Tibial nerve (tissue), 3 donors: ENCODE results near the gene NFKB1.

Source experiments
- POLR2A ChIP-seq, 2 donors: fragments of 450-650 bp; IDR thresholded peaks; one replicate each; pipeline ENCODE4 v1.6.1; 2017; ENCODE audit warnings: antibody characterized with exemption in 2 of 2, mild to moderate bottlenecking in 2 of 2, moderate library complexity in 2 of 2
- TF ChIP-seq, protein P1 (sequence below), 5 experiments: fragments of 200-600 bp in 3 of 5; fragments of 450-650 bp in 2 of 5; sonication (generic) in 3 of 5; IDR thresholded peaks; one replicate each; pipeline ENCODE4 v1.5.1; 2016 to 2019; ENCODE audit warnings: antibody characterized with exemption in 5 of 5, mild to moderate bottlenecking in 3 of 5, moderate library complexity in 2 of 5

DNA sequence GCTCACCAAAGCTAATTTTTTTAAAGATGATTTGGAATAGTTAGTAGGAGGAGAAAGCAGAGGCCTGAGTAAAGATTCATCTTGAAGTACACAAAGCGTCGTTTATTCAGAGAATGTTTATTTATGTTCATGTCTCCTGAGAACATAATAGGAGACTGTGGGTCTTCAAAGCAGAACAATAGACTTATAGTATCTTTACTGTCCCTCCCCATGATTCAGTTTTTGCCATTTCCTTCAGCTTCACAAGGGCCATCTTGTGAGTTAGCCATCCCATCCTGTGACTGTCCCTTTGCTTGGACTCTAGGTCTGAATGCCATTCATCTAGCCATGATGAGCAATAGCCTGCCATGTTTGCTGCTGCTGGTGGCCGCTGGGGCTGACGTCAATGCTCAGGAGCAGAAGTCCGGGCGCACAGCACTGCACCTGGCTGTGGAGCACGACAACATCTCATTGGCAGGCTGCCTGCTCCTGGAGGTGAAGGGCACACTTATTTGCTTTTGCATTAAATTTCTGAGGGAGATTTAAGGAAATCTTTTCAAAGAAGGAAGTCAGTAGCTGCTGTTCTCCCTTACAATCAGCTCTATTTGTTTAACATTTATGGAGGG, 105.8 kb downstream of the NFKB1 start:
- no peak for TF ChIP-seq POLR2A (IDR thresholded peaks at IDR 0.05)
- TF ChIP-seq, protein P1, sequence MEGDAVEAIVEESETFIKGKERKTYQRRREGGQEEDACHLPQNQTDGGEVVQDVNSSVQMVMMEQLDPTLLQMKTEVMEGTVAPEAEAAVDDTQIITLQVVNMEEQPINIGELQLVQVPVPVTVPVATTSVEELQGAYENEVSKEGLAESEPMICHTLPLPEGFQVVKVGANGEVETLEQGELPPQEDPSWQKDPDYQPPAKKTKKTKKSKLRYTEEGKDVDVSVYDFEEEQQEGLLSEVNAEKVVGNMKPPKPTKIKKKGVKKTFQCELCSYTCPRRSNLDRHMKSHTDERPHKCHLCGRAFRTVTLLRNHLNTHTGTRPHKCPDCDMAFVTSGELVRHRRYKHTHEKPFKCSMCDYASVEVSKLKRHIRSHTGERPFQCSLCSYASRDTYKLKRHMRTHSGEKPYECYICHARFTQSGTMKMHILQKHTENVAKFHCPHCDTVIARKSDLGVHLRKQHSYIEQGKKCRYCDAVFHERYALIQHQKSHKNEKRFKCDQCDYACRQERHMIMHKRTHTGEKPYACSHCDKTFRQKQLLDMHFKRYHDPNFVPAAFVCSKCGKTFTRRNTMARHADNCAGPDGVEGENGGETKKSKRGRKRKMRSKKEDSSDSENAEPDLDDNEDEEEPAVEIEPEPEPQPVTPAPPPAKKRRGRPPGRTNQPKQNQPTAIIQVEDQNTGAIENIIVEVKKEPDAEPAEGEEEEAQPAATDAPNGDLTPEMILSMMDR (IDR thresholded peaks at IDR 0.05): no peak
